ENCODE measurements around the gene ADM.

Gene ADM

GRCh38 chr11:10355257-10355661 is 50.4 kb downstream of the ADM start:
- TF ChIP-seq ZNF274 (IDR thresholded peaks at IDR 0.05; ENCODE audit: low read depth, low read length) (no peak), SUZ12 (IDR thresholded peaks at IDR 0.05; ENCODE audit: extremely low read depth, insufficient read depth, insufficient read length) (no peak), YY1 (IDR thresholded peaks at IDR 0.05; ENCODE audit: insufficient read depth, insufficient read length) (no peak)

GRCh38 chr11:10356161-10356560 is 51.3 kb downstream of the ADM start:
- Histone ChIP-seq H3K4me3 (ENCODE audit: insufficient read length, low read depth) (no peak overlapping the region), H3K36me3 (ENCODE audit: insufficient read depth, insufficient read length, low read length) (no peaks in the 10 kb centered on the region), H3K27me3 (ENCODE audit: insufficient read depth, insufficient read length) (no peaks in the 10 kb centered on the region), H3K9me3 (ENCODE audit: insufficient read depth, low read length) (no peaks in the 10 kb centered on the region), H3K9ac (ENCODE audit: insufficient read length, low read depth) (no peak overlapping the region), H3K4me1 (ENCODE audit: insufficient read depth, insufficient read length) (no peaks in the 10 kb centered on the region)
- DNase-seq (ENCODE audit: low read depth, low spot score): no peak
- TF ChIP-seq YY1 (IDR thresholded peaks at IDR 0.05; ENCODE audit: insufficient read depth, insufficient read length) (no peak), SUZ12 (IDR thresholded peaks at IDR 0.05; ENCODE audit: extremely low read depth, insufficient read depth, insufficient read length) (no peak), ZNF274 (IDR thresholded peaks at IDR 0.05; ENCODE audit: low read depth, low read length) (no peak)

More at GRCh38 chr11:10355257-10355661, 50.4 kb downstream of the ADM start:
- Histone ChIP-seq H3K36me3 (ENCODE audit: insufficient read depth, insufficient read length, low read length) (no peaks in the 10 kb centered on the region), H3K9ac (ENCODE audit: insufficient read length, low read depth) (no peak overlapping the region), H3K4me3 (ENCODE audit: insufficient read length, low read depth) (no peak overlapping the region), H3K4me1 (ENCODE audit: insufficient read depth, insufficient read length) (no peaks in the 10 kb centered on the region), H3K27me3 (ENCODE audit: insufficient read depth, insufficient read length) (no peaks in the 10 kb centered on the region), H3K9me3 (ENCODE audit: insufficient read depth, low read length) (no peaks in the 10 kb centered on the region)
- no peak for DNase-seq (ENCODE audit: low read depth, low spot score)
